ENCODE measurements around the gene VMP1. TPM values are rescaled to one million over a fixed set of nuclear protein-coding genes. Genes with fewer than 3 reads are reported as not detected.

The VMP1 gene
- total RNA-seq, 1 donor from 2014 or later = 183 TPM

DNA sequence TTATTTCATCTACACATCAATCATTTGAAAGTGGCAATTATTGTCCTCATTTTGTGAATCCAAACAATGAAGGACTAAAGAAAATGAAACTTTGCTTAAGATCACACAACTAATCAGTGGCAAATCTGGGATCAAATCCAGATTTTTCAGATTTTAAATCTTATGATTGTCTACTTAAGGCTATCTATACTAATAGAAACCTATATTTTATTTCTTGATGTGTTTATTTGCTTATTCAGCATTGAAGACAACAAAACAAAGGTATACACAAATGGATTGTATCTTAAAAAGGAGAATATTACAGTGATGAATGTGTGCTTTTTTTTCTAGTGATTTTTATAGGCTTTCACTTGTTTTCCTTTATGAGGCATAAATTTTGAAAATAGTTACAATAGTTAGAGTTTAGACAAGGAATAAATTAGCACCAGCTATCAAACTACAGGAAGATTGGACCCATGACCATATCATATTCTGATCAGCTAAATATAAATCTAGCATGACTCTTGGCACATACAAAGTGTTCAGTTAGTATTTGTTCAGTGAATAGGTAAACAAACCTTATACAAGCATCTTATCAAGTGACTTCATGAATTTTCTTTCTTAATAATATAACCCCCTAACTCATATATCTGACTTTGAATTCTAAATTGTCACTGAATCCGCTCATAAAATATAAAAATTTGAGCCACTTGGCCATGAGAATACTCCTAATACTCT lies 20.5 kb downstream of the VMP1 start:
- no peak for DNase-seq (ENCODE audit: low spot score in 2 of 2)
- no peak overlapping the region for H3K4me3 ChIP-seq
- intact Hi-C loops (cut with DNase I) = no loop called here

DNA sequence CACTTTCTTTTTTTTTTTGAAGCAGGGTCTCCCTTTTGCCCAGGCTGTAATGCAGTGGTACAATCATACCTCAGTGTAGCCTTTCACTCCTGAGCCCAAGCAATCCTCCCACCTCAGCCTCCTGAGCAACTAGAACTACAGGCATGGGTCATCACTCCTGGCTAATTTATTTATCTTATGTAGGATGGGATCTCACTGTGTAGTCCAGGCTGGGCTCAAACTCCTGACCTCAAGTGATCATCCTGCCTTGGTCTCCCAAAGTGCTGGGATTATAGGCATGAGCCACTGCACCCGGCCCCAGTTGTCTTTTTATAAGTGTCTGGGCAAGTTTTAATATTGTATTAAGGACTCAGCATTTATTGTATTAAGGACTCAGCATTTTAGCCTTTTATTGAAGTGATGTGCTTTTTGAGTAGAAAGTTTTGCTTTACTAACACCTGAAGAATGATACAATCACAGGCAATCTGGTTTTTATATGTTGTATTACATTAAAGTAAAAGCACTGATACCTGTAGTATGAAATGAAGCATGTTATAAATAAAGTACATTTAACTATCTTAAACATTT lies 22.9 kb downstream of the VMP1 start:
- Histone ChIP-seq H3K36me3 (peaks cover 0 to 9% of the 10 kb centered on the region in 2 donors), H3K4me3 (no peak overlapping the region), H3K9me3 (no peaks in the 10 kb centered on the region), H3K27me3 (no peaks in the 10 kb centered on the region), H3K4me1 (peaks cover 0 to 7% of the 10 kb centered on the region in 2 donors), H3K27ac (no peak overlapping the region)
- DNase-seq (ENCODE audit: low spot score in 2 of 2) = no peak
- intact Hi-C loops (cut with DNase I) = no loop called here
- TF ChIP-seq, protein P1, sequence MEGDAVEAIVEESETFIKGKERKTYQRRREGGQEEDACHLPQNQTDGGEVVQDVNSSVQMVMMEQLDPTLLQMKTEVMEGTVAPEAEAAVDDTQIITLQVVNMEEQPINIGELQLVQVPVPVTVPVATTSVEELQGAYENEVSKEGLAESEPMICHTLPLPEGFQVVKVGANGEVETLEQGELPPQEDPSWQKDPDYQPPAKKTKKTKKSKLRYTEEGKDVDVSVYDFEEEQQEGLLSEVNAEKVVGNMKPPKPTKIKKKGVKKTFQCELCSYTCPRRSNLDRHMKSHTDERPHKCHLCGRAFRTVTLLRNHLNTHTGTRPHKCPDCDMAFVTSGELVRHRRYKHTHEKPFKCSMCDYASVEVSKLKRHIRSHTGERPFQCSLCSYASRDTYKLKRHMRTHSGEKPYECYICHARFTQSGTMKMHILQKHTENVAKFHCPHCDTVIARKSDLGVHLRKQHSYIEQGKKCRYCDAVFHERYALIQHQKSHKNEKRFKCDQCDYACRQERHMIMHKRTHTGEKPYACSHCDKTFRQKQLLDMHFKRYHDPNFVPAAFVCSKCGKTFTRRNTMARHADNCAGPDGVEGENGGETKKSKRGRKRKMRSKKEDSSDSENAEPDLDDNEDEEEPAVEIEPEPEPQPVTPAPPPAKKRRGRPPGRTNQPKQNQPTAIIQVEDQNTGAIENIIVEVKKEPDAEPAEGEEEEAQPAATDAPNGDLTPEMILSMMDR (IDR thresholded peaks at IDR 0.05) = no peak

More for the DNA sequence above, 20.5 kb downstream of the VMP1 start:
- H3K4me1 ChIP-seq = peaks cover 0 to 18% of the 10 kb centered on the region in 2 donors
- H3K36me3 ChIP-seq = peaks cover 0 to 4% of the 10 kb centered on the region in 2 donors
- no peaks in the 10 kb centered on the region for H3K27me3 ChIP-seq
- TF ChIP-seq, protein P1 (IDR thresholded peaks at IDR 0.05) = no peak
- H3K9me3 ChIP-seq = no peaks in the 10 kb centered on the region
- H3K27ac ChIP-seq = no peak overlapping the region

DNA sequence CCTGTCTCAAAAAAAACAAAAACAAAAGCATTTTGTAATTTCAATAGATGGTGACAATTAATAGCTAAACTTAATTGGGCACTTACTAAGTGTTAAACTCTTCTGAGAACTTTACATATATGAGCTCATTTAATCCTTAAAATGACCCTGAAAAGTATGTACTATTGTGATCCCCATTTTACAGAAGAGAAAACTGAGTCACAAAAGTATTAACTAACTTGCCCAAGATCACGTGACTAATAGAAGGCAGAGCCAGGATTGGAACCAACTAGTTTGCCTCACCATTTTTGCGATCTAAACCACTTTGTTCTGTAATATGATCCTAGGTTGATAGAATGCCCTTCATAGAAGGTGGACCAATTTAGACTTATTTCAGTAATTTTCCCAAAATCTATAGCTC lies 26.2 kb downstream of the VMP1 start:
- H3K9me3 ChIP-seq = no peaks in the 10 kb centered on the region
- TF ChIP-seq, protein P1 (IDR thresholded peaks at IDR 0.05) = no peak
- intact Hi-C loops (cut with DNase I) = no loop called here
- H3K36me3 ChIP-seq = peaks cover 7 to 34% of the 10 kb centered on the region in 2 donors
- no peaks in the 10 kb centered on the region for H3K4me1 ChIP-seq
- H3K27me3 ChIP-seq = no peaks in the 10 kb centered on the region
- no peak for DNase-seq (ENCODE audit: low spot score in 2 of 2)
- no peak overlapping the region for H3K27ac ChIP-seq
- H3K4me3 ChIP-seq = no peak overlapping the region

DNA sequence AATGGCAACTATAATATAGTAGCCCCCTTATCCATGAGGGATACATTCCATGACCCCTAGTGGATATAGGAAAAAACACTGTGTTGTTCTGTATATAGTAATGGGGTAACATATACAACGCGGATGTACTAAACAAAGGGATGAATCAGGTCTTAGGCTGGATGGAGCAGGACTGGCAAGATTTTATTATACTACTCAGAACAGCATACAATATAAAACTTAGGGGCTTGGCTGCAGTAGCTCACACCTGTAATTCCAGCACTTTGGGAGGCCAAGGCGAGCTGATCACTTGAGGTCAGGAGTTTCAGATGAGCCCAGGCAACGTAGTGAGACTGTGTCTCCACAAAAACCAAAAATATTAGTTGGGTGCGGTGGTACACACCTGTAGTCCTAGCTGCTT lies 26.8 kb downstream of the VMP1 start:
- DNase-seq (ENCODE audit: low spot score in 2 of 2) = no peak
- Histone ChIP-seq H3K9me3 (no peaks in the 10 kb centered on the region), H3K36me3 (peaks cover 7 to 37% of the 10 kb centered on the region in 2 donors), H3K4me1 (no peaks in the 10 kb centered on the region), H3K27me3 (no peaks in the 10 kb centered on the region), H3K4me3 (no peak overlapping the region), H3K27ac (no peak overlapping the region)
- TF ChIP-seq, protein P1 (IDR thresholded peaks at IDR 0.05) = no peak
- intact Hi-C loops (cut with DNase I) = no loop called here

DNA sequence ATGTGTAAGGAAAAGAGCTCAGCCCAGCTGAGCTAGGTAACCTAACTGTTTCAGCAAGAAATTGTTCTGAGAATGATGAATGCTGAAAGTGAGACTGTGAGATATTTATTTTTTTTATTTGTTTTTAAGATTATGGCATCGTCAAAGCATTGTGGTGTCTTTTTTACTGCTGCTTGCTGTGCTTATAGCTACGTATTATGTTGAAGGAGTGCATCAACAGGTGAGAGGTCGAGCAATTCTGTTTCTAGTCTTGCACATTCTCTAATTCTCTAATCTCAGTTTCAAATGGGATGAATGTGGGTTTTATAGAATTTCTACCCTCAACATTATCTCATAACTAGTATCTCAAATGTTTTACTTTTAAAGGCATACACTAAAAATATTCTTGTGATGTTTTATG lies 29.9 kb downstream of the VMP1 start:
- Histone ChIP-seq H3K9me3 (no peaks in the 10 kb centered on the region), H3K4me3 (no peak overlapping the region), H3K27me3 (no peaks in the 10 kb centered on the region), H3K27ac (no peak overlapping the region), H3K4me1 (no peaks in the 10 kb centered on the region), H3K36me3 (peaks cover 10 to 40% of the 10 kb centered on the region in 2 donors)
- intact Hi-C loops (cut with DNase I) = no loop called here
- no peak for DNase-seq (ENCODE audit: low spot score in 2 of 2)
- TF ChIP-seq, protein P1 (IDR thresholded peaks at IDR 0.05) = no peak
